HepG2 (cell line): ENCODE results near the gene CRYGS.

Experiments used
- HMGA1 ChIP-seq: sonication (generic); formaldehyde crosslinking; conservative IDR thresholded peaks from 2 replicates; pipeline ENCODE4 v1.4.0; 2020; ENCODE audit warnings: missing genetic modification reagents
- POLR2AphosphoS5 ChIP-seq: IDR thresholded peaks from 2 replicates; pipeline ENCODE4 v1.6.1; 2012; ENCODE audit warnings: low read depth, low read length
- ZSCAN20 ChIP-seq: sonication (generic); formaldehyde crosslinking; IDR thresholded peaks from 2 replicates; pipeline ENCODE4 v1.4.0; 2020; ENCODE audit warnings: missing genetic modification reagents, mild to moderate bottlenecking, borderline replicate concordance
- TF ChIP-seq, protein P1 (sequence below): sonication (generic); formaldehyde crosslinking; IDR thresholded peaks from 2 replicates; pipeline ENCODE4 v1.5.0; 2020; ENCODE audit warnings: missing genetic modification reagents
- TF ChIP-seq, protein P2 (sequence below): sonication (generic); formaldehyde crosslinking; IDR thresholded peaks from 2 replicates; pipeline ENCODE4 v1.9.0; 2021; ENCODE audit warnings: missing genetic modification reagents, mild to moderate bottlenecking, borderline replicate concordance
- TF ChIP-seq, protein P3 (sequence below): sonication (generic); formaldehyde crosslinking; IDR thresholded peaks from 2 replicates; pipeline ENCODE4 v1.5.1; 2020; ENCODE audit warnings: mild to moderate bottlenecking, missing genetic modification reagents, borderline replicate concordance
- TF ChIP-seq, protein P4 (sequence below): sonication (generic); formaldehyde crosslinking; IDR thresholded peaks from 2 replicates; pipeline ENCODE4 v1.8.0; 2022; ENCODE audit warnings: low read depth, missing genetic modification reagents

DNA sequence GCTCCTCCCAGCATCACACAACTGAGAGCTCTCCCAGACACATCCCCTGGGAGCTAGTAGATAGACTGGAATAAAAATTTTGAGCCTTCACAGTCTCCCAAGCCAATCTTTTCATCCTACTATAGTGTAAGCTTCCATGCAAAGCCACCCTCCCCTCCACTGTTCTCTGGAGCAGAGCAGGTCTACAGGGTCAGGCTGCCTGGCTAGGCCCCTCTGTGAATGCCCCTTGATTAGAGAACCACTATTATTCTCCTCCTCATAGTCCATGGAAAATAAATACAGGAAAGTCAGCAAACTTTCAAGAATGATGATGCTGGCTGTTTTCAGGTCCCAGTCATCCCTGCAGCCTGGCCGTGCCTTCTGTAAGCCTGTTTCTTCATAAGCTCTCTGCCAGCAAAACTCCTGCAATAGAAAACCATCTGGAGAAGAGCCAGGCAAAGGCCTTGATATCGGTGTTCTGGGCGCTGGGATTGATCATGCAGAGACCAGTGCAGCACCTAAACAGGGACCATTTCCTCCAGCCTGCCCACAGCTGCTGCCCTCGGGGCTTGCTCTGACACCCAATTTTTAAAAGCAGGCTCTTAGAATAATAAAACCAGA lies 51.7 kb downstream of the CRYGS start:
- TF ChIP-seq POLR2AphosphoS5 (no peak), ZSCAN20 (CRISPR knock-in tag) (no peak), HMGA1 (CRISPR knock-in tag) (no peak)
- TF ChIP-seq, protein P1, sequence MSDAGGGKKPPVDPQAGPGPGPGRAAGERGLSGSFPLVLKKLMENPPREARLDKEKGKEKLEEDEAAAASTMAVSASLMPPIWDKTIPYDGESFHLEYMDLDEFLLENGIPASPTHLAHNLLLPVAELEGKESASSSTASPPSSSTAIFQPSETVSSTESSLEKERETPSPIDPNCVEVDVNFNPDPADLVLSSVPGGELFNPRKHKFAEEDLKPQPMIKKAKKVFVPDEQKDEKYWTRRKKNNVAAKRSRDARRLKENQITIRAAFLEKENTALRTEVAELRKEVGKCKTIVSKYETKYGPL (CRISPR knock-in tag), result no peak
- TF ChIP-seq, protein P2, sequence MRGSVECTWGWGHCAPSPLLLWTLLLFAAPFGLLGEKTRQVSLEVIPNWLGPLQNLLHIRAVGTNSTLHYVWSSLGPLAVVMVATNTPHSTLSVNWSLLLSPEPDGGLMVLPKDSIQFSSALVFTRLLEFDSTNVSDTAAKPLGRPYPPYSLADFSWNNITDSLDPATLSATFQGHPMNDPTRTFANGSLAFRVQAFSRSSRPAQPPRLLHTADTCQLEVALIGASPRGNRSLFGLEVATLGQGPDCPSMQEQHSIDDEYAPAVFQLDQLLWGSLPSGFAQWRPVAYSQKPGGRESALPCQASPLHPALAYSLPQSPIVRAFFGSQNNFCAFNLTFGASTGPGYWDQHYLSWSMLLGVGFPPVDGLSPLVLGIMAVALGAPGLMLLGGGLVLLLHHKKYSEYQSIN, result no peak
- TF ChIP-seq, protein P3, sequence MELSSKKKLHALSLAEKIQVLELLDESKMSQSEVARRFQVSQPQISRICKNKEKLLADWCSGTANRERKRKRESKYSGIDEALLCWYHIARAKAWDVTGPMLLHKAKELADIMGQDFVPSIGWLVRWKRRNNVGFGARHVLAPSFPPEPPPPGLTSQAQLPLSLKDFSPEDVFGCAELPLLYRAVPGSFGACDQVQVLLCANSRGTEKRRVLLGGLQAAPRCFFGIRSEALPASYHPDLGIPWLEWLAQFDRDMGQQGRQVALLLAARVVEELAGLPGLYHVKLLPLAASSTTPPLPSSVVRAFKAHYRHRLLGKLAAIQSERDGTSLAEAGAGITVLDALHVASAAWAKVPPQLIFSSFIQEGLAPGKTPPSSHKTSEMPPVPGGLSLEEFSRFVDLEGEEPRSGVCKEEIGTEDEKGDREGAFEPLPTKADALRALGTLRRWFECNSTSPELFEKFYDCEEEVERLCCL (CRISPR knock-in tag), result no peak
- TF ChIP-seq, protein P4, sequence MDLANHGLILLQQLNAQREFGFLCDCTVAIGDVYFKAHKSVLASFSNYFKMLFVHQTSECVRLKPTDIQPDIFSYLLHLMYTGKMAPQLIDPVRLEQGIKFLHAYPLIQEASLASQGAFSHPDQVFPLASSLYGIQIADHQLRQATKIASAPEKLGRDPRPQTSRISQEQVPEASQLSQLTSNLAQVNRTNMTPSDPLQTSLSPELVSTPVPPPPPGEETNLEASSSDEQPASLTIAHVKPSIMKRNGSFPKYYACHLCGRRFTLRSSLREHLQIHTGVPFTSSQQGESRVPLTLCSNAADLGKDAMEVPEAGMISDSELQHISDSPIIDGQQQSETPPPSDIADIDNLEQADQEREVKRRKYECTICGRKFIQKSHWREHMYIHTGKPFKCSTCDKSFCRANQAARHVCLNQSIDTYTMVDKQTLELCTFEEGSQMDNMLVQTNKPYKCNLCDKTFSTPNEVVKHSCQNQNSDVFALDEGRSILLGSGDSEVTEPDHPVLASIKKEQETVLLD (CRISPR knock-in tag), result no peak
